ENCODE data around the gene NPIPB4. TPM values are rescaled to one million over a fixed set of nuclear protein-coding genes. Genes with fewer than 3 reads are reported as not detected.
"Not testable (repeated sequence)": the region's sequence is repeated elsewhere in the genome, so short reads cannot be mapped to it uniquely, and the experiment has no call there.

NPIPB4 gene
- total RNA-seq, 2 experiments from 2014 or later, result 82.4 to 92.7 TPM

GRCh38 chr16:21815694-21816093, 41.9 kb downstream of the NPIPB4 start:
- peaks cover 11% of the 10 kb centered on the region for H3K36me3 Mint-ChIP-seq
- not testable (repeated sequence) for H3K9me3 Mint-ChIP-seq, H3K27ac Mint-ChIP-seq, H3K4me3 Mint-ChIP-seq, H3K27me3 Mint-ChIP-seq, DNase-seq
- peaks cover 19% of the 10 kb centered on the region for H3K4me1 Mint-ChIP-seq

DNA sequence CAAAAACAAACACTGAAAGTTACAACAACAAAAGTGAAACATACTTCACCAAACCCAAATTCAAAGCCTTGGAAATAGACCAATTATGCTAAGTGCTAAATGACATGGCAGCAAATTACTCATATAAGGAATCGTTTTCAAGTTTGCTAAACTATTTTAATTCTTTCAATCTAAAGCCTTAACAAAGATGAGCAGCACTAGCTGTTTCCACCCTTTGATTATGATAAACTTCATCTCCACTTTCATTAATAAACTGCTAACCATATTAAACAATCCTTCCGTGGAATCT, 55.2 kb downstream of the NPIPB4 start:
- H3K4me1 Mint-ChIP-seq, H3K27me3 Mint-ChIP-seq, H3K4me3 Mint-ChIP-seq, DNase-seq, H3K36me3 Mint-ChIP-seq, H3K27ac Mint-ChIP-seq, H3K9me3 Mint-ChIP-seq: not testable (repeated sequence)

DNA sequence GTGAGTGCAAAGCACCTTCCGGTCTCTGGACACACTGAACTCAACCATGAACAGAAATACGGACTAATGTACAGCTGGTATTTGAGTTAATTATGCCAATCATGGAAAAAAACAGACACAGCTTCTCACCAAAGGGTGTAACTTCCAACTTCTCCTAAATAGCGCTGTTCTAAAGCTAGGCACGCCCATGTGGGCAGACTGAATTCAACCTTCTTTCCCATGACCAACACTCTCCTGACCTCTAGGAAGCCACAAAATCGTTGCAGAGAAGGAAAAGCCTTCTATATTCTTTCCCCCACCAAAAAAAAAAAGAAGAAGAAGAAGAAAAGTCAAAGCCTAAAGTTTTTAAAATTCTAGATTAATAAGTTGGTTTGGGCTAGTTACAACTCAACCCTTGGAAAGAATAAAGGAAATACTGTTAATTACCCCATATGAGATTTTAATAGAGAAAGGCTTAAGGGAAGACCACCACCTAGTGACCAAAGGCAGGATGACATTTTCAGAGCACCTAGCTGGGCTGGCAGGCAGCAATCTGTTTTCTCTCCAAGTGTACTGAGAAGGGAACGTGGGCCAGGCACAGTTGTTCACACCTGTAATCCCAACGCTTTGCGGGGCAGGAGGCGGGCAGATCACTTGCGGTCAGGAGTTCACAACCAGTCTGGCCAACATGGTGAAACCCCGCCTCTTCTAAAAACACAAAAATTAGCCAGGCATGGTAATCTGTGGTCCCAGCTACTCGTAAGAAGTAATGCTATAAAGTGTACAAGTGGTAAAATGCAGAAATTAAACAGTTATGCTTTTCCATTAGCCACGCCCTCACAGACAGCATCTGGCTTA, 55.8 kb downstream of the NPIPB4 start:
- H3K4me1 Mint-ChIP-seq, H3K27ac Mint-ChIP-seq, DNase-seq, H3K9me3 Mint-ChIP-seq, H3K27me3 Mint-ChIP-seq, H3K36me3 Mint-ChIP-seq, H3K4me3 Mint-ChIP-seq: not testable (repeated sequence)

DNA sequence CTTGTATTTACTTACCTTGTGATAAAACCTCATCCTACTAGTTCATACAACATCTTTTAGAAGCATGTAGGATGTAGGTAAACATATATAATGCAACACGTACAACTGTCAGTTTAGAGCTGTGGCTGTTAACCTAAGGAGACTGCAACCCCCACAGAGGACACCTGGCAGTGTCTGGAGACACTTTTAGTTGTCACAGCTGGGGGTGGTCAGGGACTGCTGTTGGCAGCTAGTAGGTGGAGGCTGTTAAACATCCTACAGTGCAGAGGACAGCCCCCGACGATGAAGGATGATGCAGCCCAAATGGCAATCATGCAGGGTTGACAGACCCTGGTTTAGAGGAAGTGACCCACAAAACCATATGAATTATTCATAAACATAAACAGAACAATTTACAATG, 59.0 kb downstream of the NPIPB4 start:
- H3K4me3 Mint-ChIP-seq, DNase-seq, H3K27me3 Mint-ChIP-seq, H3K36me3 Mint-ChIP-seq, H3K27ac Mint-ChIP-seq, H3K9me3 Mint-ChIP-seq, H3K4me1 Mint-ChIP-seq: not testable (repeated sequence)

GRCh38 chr16:21793310-21793709, 64.2 kb downstream of the NPIPB4 start:
- H3K27ac Mint-ChIP-seq, DNase-seq, H3K36me3 Mint-ChIP-seq, H3K4me1 Mint-ChIP-seq, H3K9me3 Mint-ChIP-seq, H3K27me3 Mint-ChIP-seq, H3K4me3 Mint-ChIP-seq: not testable (repeated sequence)

DNA sequence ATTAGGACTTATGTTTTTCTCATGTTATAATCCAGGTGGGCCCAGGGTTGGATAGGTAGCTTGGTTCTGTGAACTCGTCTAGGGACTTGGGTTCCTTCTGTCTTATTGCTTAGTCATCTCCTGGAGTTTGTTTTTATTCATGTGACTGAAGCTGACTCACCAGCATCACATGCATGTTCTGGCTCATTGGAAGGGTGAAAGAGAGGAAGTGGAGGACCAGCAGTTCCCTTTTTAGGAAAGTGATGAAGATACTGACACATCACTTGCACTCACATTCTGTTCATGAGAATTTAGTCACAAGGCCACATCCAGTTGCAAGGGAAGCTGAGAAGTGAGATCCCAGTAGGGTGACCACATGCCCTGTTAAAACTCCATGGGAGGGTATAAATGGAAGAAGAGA, 67.0 kb downstream of the NPIPB4 start:
- H3K27ac Mint-ChIP-seq, H3K9me3 Mint-ChIP-seq, H3K36me3 Mint-ChIP-seq, DNase-seq, H3K4me1 Mint-ChIP-seq, H3K27me3 Mint-ChIP-seq, H3K4me3 Mint-ChIP-seq: not testable (repeated sequence)

Other genes with a start within 250 kb of the NPIPB4 start
- under 1 TPM; 0.10 to 0.14 TPM for gene IGSF6, start 205.1 kb downstream of the NPIPB4 start, total RNA-seq
- under 1 TPM in 1 of 2 experiments, not detected in 1; 0.06 TPM for gene OTOA, start 193.8 kb downstream of the NPIPB4 start, total RNA-seq
- 100 to 1,000 TPM; 291 to 306 TPM for gene UQCRC2, start 95.6 kb upstream of the NPIPB4 start, total RNA-seq
- not detected for gene PDZD9, start 143.4 kb upstream of the NPIPB4 start, total RNA-seq
- 1 to 10 TPM; 5.6 TPM for gene MOSMO, start 150.4 kb upstream of the NPIPB4 start, total RNA-seq
- under 1 TPM in 1 of 2 experiments, not detected in 1; 0.22 TPM for gene VWA3A, start 234.8 kb upstream of the NPIPB4 start, total RNA-seq